ENCODE data around the gene IL4I1.
A peak's percentile ranks its signal among the peaks of the same experiment; 100 is the strongest.
"Not testable (repeated sequence)": the region's sequence is repeated elsewhere in the genome, so short reads cannot be mapped to it uniquely, and the experiment has no call there.

The IL4I1 gene

GRCh38 chr19:49924881-49925210, 28.2 kb upstream of the IL4I1 start:
- Histone ChIP-seq H3K36me3 (ENCODE audit: control insufficient read depth in 4 of 4, insufficient read depth in 4 of 4, low read length in 3 of 4) (peaks cover 9 to 66% (median 44%) of the 10 kb centered on the region in 4 experiments), H3K27ac (ENCODE audit: insufficient read depth in 1 of 2, low read depth in 1 of 2, low read length in 2 of 2, poor library complexity in 1 of 2, severe bottlenecking in 2 of 2) (peak overlapping the region in 1 of 2 experiments; percentile 45), H3K4me1 (ENCODE audit: control extremely low read depth in 1 of 4, control insufficient read depth in 4 of 4, insufficient read depth in 4 of 4, low read length in 3 of 4) (peaks cover 3 to 28% (median 26%) of the 10 kb centered on the region in 4 experiments)
- DNase-seq; CTCF ChIA-PET; POLR2A ChIA-PET; H3K4me3 ChIP-seq (ENCODE audit: control insufficient read depth in 1 of 7, extremely low read depth in 1 of 7, insufficient read depth in 4 of 7, low read depth in 2 of 7, low read length in 6 of 7); H3K9me3 ChIP-seq (ENCODE audit: control extremely low read depth in 1 of 5, control insufficient read depth in 4 of 5, insufficient read depth in 2 of 5, low read depth in 1 of 5, low read length in 4 of 5); H3K27me3 ChIP-seq (replicated peaks in 2 of 5; ENCODE audit: control insufficient read depth in 4 of 5, insufficient read depth in 5 of 5, low read length in 4 of 5): not testable (repeated sequence)
- WGBS (ENCODE audit: insufficient coverage) = 98% methylated on average over 7 of the region's 13 CpGs

GRCh38 chr19:49924004-49924880, 27.6 kb upstream of the IL4I1 start:
- 93% methylated on average over 15 of the region's 25 CpGs for whole genome bisulfite sequencing (ENCODE audit: insufficient coverage)
- POLR2A ChIA-PET = no interaction called here
- H3K36me3 ChIP-seq (ENCODE audit: control insufficient read depth in 4 of 4, insufficient read depth in 4 of 4, low read length in 3 of 4) = peaks cover 9 to 71% (median 44%) of the 10 kb centered on the region in 4 experiments
- H3K27me3 ChIP-seq (replicated peaks in 2 of 5; ENCODE audit: control insufficient read depth in 4 of 5, insufficient read depth in 5 of 5, low read length in 4 of 5) = no peaks in the 10 kb centered on the region
- H3K4me1 ChIP-seq (ENCODE audit: control extremely low read depth in 1 of 4, control insufficient read depth in 4 of 4, insufficient read depth in 4 of 4, low read length in 3 of 4) = peaks cover 3 to 23% (median 22%) of the 10 kb centered on the region in 4 experiments
- CTCF ChIA-PET = no interaction called here
- no peaks in the 10 kb centered on the region for H3K9me3 ChIP-seq (ENCODE audit: control extremely low read depth in 1 of 5, control insufficient read depth in 4 of 5, insufficient read depth in 2 of 5, low read depth in 1 of 5, low read length in 4 of 5)
- no peak for DNase-seq
- no peak overlapping the region for H3K4me3 ChIP-seq (ENCODE audit: control insufficient read depth in 1 of 7, extremely low read depth in 1 of 7, insufficient read depth in 4 of 7, low read depth in 2 of 7, low read length in 6 of 7)
- peak overlapping the region in 1 of 2 experiments; percentile 45 for H3K27ac ChIP-seq (ENCODE audit: insufficient read depth in 1 of 2, low read depth in 1 of 2, low read length in 2 of 2, poor library complexity in 1 of 2, severe bottlenecking in 2 of 2)

DNA sequence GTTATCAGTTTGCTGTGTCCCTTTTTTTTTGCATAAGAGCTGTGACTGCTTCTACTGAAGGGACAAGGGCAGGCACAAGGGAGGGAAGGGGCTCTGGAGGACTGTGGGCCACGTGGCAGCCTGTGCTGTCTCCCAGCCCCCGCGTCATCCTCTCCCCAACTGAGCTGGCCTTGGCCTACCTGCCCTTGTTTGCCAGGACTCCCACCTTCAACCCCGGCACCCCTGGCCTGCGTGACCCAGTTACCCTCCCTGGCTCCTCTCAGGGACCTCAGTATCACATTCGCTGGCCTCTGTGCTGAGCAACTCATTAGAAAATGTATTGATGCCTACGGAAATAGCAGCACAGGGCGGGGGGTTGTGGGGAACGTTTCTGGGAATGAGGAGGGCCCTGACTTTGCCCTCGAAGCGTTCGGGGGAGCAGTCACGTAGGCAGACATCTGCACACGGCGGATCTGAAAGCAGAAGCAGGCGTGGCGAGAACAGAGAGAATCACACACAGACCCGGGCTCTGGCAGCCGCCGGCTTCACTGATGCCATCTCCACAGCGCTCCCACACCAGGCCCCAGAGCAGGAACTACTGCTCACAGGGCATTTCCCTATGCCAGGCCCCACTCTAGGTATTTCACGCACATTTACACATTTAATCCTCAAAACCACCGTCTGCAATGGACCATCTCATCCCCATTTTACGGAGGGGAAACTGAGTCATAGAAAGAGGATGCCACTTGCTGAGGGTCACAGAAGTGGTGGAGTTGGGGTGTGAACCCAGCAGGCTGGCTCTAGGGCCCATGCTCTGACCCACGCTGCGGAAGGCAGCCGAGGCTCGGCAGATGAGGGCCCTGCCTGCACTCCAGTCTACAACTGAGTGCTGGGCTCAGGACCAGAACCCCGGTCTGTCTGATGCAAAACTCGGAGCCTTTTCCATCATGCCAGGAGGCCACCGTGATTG, 26.6 kb upstream of the IL4I1 start:
- H3K27me3 ChIP-seq (replicated peaks in 2 of 5; ENCODE audit: control insufficient read depth in 4 of 5, insufficient read depth in 5 of 5, low read length in 4 of 5) = no peaks in the 10 kb centered on the region
- no peaks in the 10 kb centered on the region for H3K9me3 ChIP-seq (ENCODE audit: control extremely low read depth in 1 of 5, control insufficient read depth in 4 of 5, insufficient read depth in 2 of 5, low read depth in 1 of 5, low read length in 4 of 5)
- ChIA-PET POLR2A (no interaction called here), CTCF (no interaction called here)
- H3K36me3 ChIP-seq (ENCODE audit: control insufficient read depth in 4 of 4, insufficient read depth in 4 of 4, low read length in 3 of 4) = peaks cover 11 to 76% (median 45%) of the 10 kb centered on the region in 4 experiments
- no peak for DNase-seq
- 94% methylated on average over 29 of the region's 31 CpGs for WGBS (ENCODE audit: insufficient coverage)
- H3K4me3 ChIP-seq (ENCODE audit: control insufficient read depth in 1 of 7, extremely low read depth in 1 of 7, insufficient read depth in 4 of 7, low read depth in 2 of 7, low read length in 6 of 7) = no peak overlapping the region
- H3K4me1 ChIP-seq (ENCODE audit: control extremely low read depth in 1 of 4, control insufficient read depth in 4 of 4, insufficient read depth in 4 of 4, low read length in 3 of 4) = peaks cover 3 to 18% (median 14%) of the 10 kb centered on the region in 4 experiments
- peak overlapping the region in 1 of 2 experiments; percentile 29 for H3K27ac ChIP-seq (ENCODE audit: insufficient read depth in 1 of 2, low read depth in 1 of 2, low read length in 2 of 2, poor library complexity in 1 of 2, severe bottlenecking in 2 of 2)

- Histone ChIP-seq H3K27ac (ENCODE audit: insufficient read depth in 1 of 2, low read depth in 1 of 2, low read length in 2 of 2, poor library complexity in 1 of 2, severe bottlenecking in 2 of 2) (no peak overlapping the region), H3K4me1 (ENCODE audit: control extremely low read depth in 1 of 4, control insufficient read depth in 4 of 4, insufficient read depth in 4 of 4, low read length in 3 of 4) (peaks cover 0 to 8% (median 5%) of the 10 kb centered on the region in 4 experiments), H3K4me3 (ENCODE audit: control insufficient read depth in 1 of 7, extremely low read depth in 1 of 7, insufficient read depth in 4 of 7, low read depth in 2 of 7, low read length in 6 of 7) (no peak overlapping the region), H3K27me3 (replicated peaks in 2 of 5; ENCODE audit: control insufficient read depth in 4 of 5, insufficient read depth in 5 of 5, low read length in 4 of 5) (no peaks in the 10 kb centered on the region), H3K9me3 (ENCODE audit: control extremely low read depth in 1 of 5, control insufficient read depth in 4 of 5, insufficient read depth in 2 of 5, low read depth in 1 of 5, low read length in 4 of 5) (no peaks in the 10 kb centered on the region), H3K36me3 (ENCODE audit: control insufficient read depth in 4 of 4, insufficient read depth in 4 of 4, low read length in 3 of 4) (peaks cover 15 to 78% (median 45%) of the 10 kb centered on the region in 4 experiments)
- POLR2A ChIA-PET = no interaction called here
- CTCF ChIA-PET = no interaction called here
- DNase-seq = no peak
- WGBS (ENCODE audit: insufficient coverage) = 96% methylated on average over 16 of the region's 22 CpGs
Observed at GRCh38 chr19:49921871-49922795, 25.4 kb upstream of the IL4I1 start.

- no peaks in the 10 kb centered on the region for H3K9me3 ChIP-seq (ENCODE audit: control extremely low read depth in 1 of 5, control insufficient read depth in 4 of 5, insufficient read depth in 2 of 5, low read depth in 1 of 5, low read length in 4 of 5)
- no peak overlapping the region for H3K27ac ChIP-seq (ENCODE audit: insufficient read depth in 1 of 2, low read depth in 1 of 2, low read length in 2 of 2, poor library complexity in 1 of 2, severe bottlenecking in 2 of 2)
- no peaks in the 10 kb centered on the region for H3K27me3 ChIP-seq (replicated peaks in 2 of 5; ENCODE audit: control insufficient read depth in 4 of 5, insufficient read depth in 5 of 5, low read length in 4 of 5)
- peaks cover 15 to 77% (median 47%) of the 10 kb centered on the region in 4 experiments for H3K36me3 ChIP-seq (ENCODE audit: control insufficient read depth in 4 of 4, insufficient read depth in 4 of 4, low read length in 3 of 4)
- ChIA-PET POLR2A (no interaction called here), CTCF (no interaction called here)
- peaks cover 0 to 8% (median 4%) of the 10 kb centered on the region in 4 experiments for H3K4me1 ChIP-seq (ENCODE audit: control extremely low read depth in 1 of 4, control insufficient read depth in 4 of 4, insufficient read depth in 4 of 4, low read length in 3 of 4)
- 95% methylated on average over 16 of the region's 24 CpGs for WGBS (ENCODE audit: insufficient coverage)
- H3K4me3 ChIP-seq (ENCODE audit: control insufficient read depth in 1 of 7, extremely low read depth in 1 of 7, insufficient read depth in 4 of 7, low read depth in 2 of 7, low read length in 6 of 7) = no peak overlapping the region
- no peak for DNase-seq
Observed at GRCh38 chr19:49920624-49921363, 24.1 kb upstream of the IL4I1 start.

DNA sequence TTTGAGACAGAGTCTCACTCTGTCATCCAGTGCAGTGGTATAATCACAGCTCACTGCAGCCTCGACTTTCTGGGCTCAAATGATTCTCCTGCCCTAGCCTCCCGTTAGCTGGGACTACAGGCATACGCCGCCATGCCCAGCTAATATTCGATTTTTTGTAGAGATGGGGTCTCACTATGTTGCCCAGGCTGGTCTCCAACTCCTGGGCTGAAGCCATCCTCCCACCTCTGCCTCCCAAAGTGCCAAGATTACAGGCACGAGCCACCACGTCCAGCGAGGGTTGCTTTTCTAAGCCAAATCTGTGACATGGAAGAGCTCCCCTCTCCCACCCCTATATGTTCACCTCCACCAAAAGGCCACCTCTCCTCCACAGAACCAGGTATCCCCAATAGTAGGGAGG, 21.4 kb upstream of the IL4I1 start:
- ChIA-PET POLR2A (no interaction called here), CTCF (interaction anchor here (0.9 to 1.8 kb wide), 4 partner anchors 9 to 25 kb away, joined by 3 to 9 read pairs (median 4); partner anchors contain the start of genes ATF5 and NUP62)
- Histone ChIP-seq H3K9me3 (ENCODE audit: control extremely low read depth in 1 of 5, control insufficient read depth in 4 of 5, insufficient read depth in 2 of 5, low read depth in 1 of 5, low read length in 4 of 5) (no peaks in the 10 kb centered on the region), H3K27ac (ENCODE audit: insufficient read depth in 1 of 2, low read depth in 1 of 2, low read length in 2 of 2, poor library complexity in 1 of 2, severe bottlenecking in 2 of 2) (no peak overlapping the region), H3K4me3 (ENCODE audit: control insufficient read depth in 1 of 7, extremely low read depth in 1 of 7, insufficient read depth in 4 of 7, low read depth in 2 of 7, low read length in 6 of 7) (no peak overlapping the region), H3K27me3 (replicated peaks in 2 of 5; ENCODE audit: control insufficient read depth in 4 of 5, insufficient read depth in 5 of 5, low read length in 4 of 5) (no peaks in the 10 kb centered on the region), H3K4me1 (ENCODE audit: control extremely low read depth in 1 of 4, control insufficient read depth in 4 of 4, insufficient read depth in 4 of 4, low read length in 3 of 4) (peaks cover 0 to 8% (median 3%) of the 10 kb centered on the region in 4 experiments), H3K36me3 (ENCODE audit: control insufficient read depth in 4 of 4, insufficient read depth in 4 of 4, low read length in 3 of 4) (peaks cover 24 to 78% (median 45%) of the 10 kb centered on the region in 4 experiments)
- WGBS (ENCODE audit: insufficient coverage) = 88% methylated on average over 7 of the region's 8 CpGs
- DNase-seq = no peak

Measured in common myeloid progenitor, CD34-positive (primary cell).